ENCODE results near the gene THSD8.
"Not testable (repeated sequence)": the region's sequence is repeated elsewhere in the genome, so short reads cannot be mapped to it uniquely, and the experiment has no call there.

The THSD8 gene

GRCh38 chr19:12833738-12834565, 32.1 kb downstream of the THSD8 start:
- DNase-seq = peak; percentile 49

GRCh38 chr19:12834566-12834943, 32.7 kb downstream of the THSD8 start, which contains the start of gene RTBDN:
Gene RTBDN (minus strand): TSS chr19:12834579. CDS start chr19:12829979, 4,600 bp downstream.
- no peak for DNase-seq

- peak; percentile 34 for DNase-seq
Observed at GRCh38 chr19:12834976-12835757, 33.3 kb downstream of the THSD8 start.

- no peak for DNase-seq
Observed at GRCh38 chr19:12836529-12836863, 34.6 kb downstream of the THSD8 start.

GRCh38 chr19:12837225-12837624, 35.4 kb downstream of the THSD8 start:
- no peak for DNase-seq

- DNase-seq = peak; percentile 66
Observed at GRCh38 chr19:12838182-12838885, 36.5 kb downstream of the THSD8 start, which contains the start of gene MAST1. Gene MAST1 (plus strand): TSS chr19:12838515. CDS start chr19:12838573, 58 bp downstream.

- peak; percentile 35 for DNase-seq
Observed at GRCh38 chr19:12838886-12839756, 37.3 kb downstream of the THSD8 start.

GRCh38 chr19:12840091-12841079, 38.5 kb downstream of the THSD8 start:
- DNase-seq = peak; percentile 73

- DNase-seq = peak; percentile 41
Observed at GRCh38 chr19:12841094-12841493, 39.2 kb downstream of the THSD8 start.

- DNase-seq = no peak
Observed at GRCh38 chr19:12842511-12842910, 40.6 kb downstream of the THSD8 start.

- DNase-seq = no peak
Observed at GRCh38 chr19:12843328-12843727, 41.5 kb downstream of the THSD8 start.

- no peak for DNase-seq
Observed at GRCh38 chr19:12843999-12844732, 42.3 kb downstream of the THSD8 start.

GRCh38 chr19:12846613-12847012, 44.7 kb downstream of the THSD8 start:
- not testable (repeated sequence) for DNase-seq

- peak; percentile 89 for DNase-seq
Observed at GRCh38 chr19:12847159-12848139, 45.6 kb downstream of the THSD8 start.

All from activated CD4-positive, alpha-beta T cell treated with anti-CD3 and anti-CD28 coated beads, Interleukin-10, Interleukin-2, amounts not matched to agents 100 ng/mL and 50 ng/mL, durations not matched to agents 16 hours and 8 hours (primary cell).